ENCODE data around the gene PDSS2.

The PDSS2 gene

GRCh38 chr6:107244082-107244741, 215.2 kb downstream of the PDSS2 start:
- TF ChIP-seq, protein P1, sequence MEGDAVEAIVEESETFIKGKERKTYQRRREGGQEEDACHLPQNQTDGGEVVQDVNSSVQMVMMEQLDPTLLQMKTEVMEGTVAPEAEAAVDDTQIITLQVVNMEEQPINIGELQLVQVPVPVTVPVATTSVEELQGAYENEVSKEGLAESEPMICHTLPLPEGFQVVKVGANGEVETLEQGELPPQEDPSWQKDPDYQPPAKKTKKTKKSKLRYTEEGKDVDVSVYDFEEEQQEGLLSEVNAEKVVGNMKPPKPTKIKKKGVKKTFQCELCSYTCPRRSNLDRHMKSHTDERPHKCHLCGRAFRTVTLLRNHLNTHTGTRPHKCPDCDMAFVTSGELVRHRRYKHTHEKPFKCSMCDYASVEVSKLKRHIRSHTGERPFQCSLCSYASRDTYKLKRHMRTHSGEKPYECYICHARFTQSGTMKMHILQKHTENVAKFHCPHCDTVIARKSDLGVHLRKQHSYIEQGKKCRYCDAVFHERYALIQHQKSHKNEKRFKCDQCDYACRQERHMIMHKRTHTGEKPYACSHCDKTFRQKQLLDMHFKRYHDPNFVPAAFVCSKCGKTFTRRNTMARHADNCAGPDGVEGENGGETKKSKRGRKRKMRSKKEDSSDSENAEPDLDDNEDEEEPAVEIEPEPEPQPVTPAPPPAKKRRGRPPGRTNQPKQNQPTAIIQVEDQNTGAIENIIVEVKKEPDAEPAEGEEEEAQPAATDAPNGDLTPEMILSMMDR (IDR thresholded peaks at IDR 0.05; ENCODE audit: borderline replicate concordance, control extremely low read depth, extremely low read depth, insufficient read depth, missing control alignments), result no peak
- in situ Hi-C loops (cut with MboI; ENCODE audit: low sequenced_read_pairs, unreplicated experiment), result no loop called here
- DNase-seq (ENCODE audit: low spot score), result no peak

- TF ChIP-seq, protein P1 (IDR thresholded peaks at IDR 0.05; ENCODE audit: borderline replicate concordance, control extremely low read depth, extremely low read depth, insufficient read depth, missing control alignments), result no peak
- in situ Hi-C loops (cut with MboI; ENCODE audit: low sequenced_read_pairs, unreplicated experiment), result no loop called here
- no peak for DNase-seq (ENCODE audit: low spot score)
Observed at GRCh38 chr6:107243471-107243870, 215.9 kb downstream of the PDSS2 start.

DNA sequence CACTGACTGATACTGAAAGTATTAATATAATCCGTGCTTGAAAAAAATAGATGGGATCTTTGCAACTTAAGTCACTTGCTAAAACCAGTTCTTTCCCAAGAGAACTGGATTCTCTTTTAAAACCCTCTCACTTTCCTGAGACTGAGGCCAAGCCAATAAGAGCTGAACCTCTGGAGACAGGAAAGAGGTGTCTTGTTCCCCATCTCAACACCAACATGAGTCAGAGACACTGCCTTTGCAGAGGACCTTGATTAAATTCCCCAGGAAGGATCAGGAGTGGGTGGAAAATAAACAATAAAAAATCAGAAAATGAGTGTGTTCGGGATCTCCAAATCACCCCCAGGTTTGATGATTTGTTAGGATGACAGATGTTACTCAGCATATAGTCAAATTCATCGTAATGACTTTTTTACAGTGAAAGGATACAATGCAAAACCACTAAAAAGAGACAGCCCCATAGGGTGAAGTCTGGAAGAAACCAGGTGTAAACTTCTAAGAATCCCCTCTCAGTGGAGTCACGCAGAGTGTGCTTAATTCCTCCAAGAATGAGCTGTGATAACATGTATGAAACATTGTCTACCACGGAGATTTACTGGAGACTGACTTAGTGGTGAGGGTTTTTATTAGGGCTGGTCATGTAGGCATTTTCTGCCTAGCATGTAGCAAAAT, 221.2 kb downstream of the PDSS2 start:
- TF ChIP-seq, protein P1 (IDR thresholded peaks at IDR 0.05; ENCODE audit: borderline replicate concordance, control extremely low read depth, extremely low read depth, insufficient read depth, missing control alignments), result no peak
- DNase-seq (ENCODE audit: low spot score), result no peak
- in situ Hi-C loops (cut with MboI; ENCODE audit: low sequenced_read_pairs, unreplicated experiment), result no loop called here

GRCh38 chr6:107235511-107235910, 223.9 kb downstream of the PDSS2 start:
- in situ Hi-C loops (cut with MboI; ENCODE audit: low sequenced_read_pairs, unreplicated experiment), result no loop called here
- no peak for DNase-seq (ENCODE audit: low spot score)
- TF ChIP-seq, protein P1 (IDR thresholded peaks at IDR 0.05; ENCODE audit: borderline replicate concordance, control extremely low read depth, extremely low read depth, insufficient read depth, missing control alignments), result no peak

DNA sequence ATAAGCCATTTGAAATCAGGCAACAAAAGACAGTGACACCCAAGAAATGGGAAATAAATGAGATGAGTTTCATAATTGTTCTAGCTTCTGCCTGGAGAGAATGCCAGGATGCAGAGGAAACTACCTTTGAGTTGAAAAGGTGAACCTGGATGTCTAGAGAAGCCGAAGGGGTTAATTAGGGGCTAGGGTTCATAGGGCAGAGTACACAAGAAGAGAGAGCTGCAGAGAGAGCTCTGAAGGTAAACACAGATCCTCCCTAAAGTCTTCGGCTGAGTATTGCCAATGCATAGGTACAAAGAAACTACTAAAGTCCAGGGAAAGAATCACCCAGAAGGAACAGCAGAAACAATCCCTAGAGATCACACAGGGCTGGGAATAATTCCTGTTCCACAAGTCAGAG, 224.4 kb downstream of the PDSS2 start:
- no peak for DNase-seq (ENCODE audit: low spot score)
- TF ChIP-seq, protein P1 (IDR thresholded peaks at IDR 0.05; ENCODE audit: borderline replicate concordance, control extremely low read depth, extremely low read depth, insufficient read depth, missing control alignments), result no peak
- in situ Hi-C loops (cut with MboI; ENCODE audit: low sequenced_read_pairs, unreplicated experiment), result no loop called here

- TF ChIP-seq, protein P1 (IDR thresholded peaks at IDR 0.05; ENCODE audit: borderline replicate concordance, control extremely low read depth, extremely low read depth, insufficient read depth, missing control alignments), result no peak
- in situ Hi-C loops (cut with MboI; ENCODE audit: low sequenced_read_pairs, unreplicated experiment), result no loop called here
- DNase-seq (ENCODE audit: low spot score), result no peak
Observed at GRCh38 chr6:107231243-107231642, 228.1 kb downstream of the PDSS2 start.

All from GM13976 (cell line).